ENCODE measurements around the gene NDST1. TPM values are rescaled to one million over a fixed set of nuclear protein-coding genes. Genes with fewer than 3 reads are reported as not detected.

The NDST1 gene
- polyA plus RNA-seq, 1 of the 3 experiments (the other 2 are of a cell fraction): 29.2 TPM

- TF ChIP-seq, protein P1, sequence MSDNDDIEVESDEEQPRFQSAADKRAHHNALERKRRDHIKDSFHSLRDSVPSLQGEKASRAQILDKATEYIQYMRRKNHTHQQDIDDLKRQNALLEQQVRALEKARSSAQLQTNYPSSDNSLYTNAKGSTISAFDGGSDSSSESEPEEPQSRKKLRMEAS (IDR thresholded peaks at IDR 0.05; ENCODE audit: low read depth): no peak
- no peak for TF ChIP-seq EP300 (IDR thresholded peaks at IDR 0.05; ENCODE audit: borderline replicate concordance in 1 of 2, low read depth in 1 of 2, low read length in 1 of 2)
- TF ChIP-seq CTCF (IDR thresholded peaks at IDR 0.05): no peak
- TF ChIP-seq FOXM1 (IDR thresholded peaks at IDR 0.05; ENCODE audit: low read depth): no peak
- TF ChIP-seq ZBTB33 (IDR thresholded peaks at IDR 0.05; ENCODE audit: borderline replicate concordance, low read depth): no peak
- TF ChIP-seq USF1 (IDR thresholded peaks at IDR 0.05; ENCODE audit: borderline replicate concordance, low read depth): no peak
- TF ChIP-seq RAD21 (IDR thresholded peaks at IDR 0.05; ENCODE audit: low read length): no peak
Observed at GRCh38 chr5:150529555-150529954, 21.6 kb downstream of the NDST1 start (continued).

- Histone ChIP-seq H3K9me2 (no peaks in the 10 kb centered on the region), H3K4me1 (ENCODE audit: control insufficient read depth in 1 of 2, insufficient read depth in 2 of 2, low read depth in 1 of 2, low read length in 1 of 2) (no peaks in the 10 kb centered on the region), H4K20me1 (ENCODE audit: insufficient read depth) (peaks cover 33% of the 10 kb centered on the region), H3K9ac (no peak overlapping the region), H3K9me3 (no peaks in the 10 kb centered on the region), H3K27me3 (ENCODE audit: insufficient read depth) (no peaks in the 10 kb centered on the region), H3K27ac (ENCODE audit: low read depth in 2 of 2, low read length in 1 of 2) (no peak overlapping the region), H3K36me3 (replicated peaks in 1 of 2; ENCODE audit: control insufficient read depth in 1 of 2, insufficient read depth in 2 of 2, low read length in 1 of 2) (peaks cover 22 to 38% of the 10 kb centered on the region in 2 experiments), H3K4me2 (no peak overlapping the region), H3K79me2 (ENCODE audit: insufficient read depth) (peaks cover 47% of the 10 kb centered on the region), H3F3A (replicated peaks; ENCODE audit: insufficient read depth) (no peaks in the 10 kb centered on the region), H3K4me3 (ENCODE audit: low read depth in 2 of 2, low read length in 1 of 2) (no peak overlapping the region), H2AFZ (ENCODE audit: low read depth) (no peak overlapping the region)
- ChIA-PET CTCF (interaction anchor here (1.0 to 2.6 kb wide), 5 partner anchors 13 to 138 kb away, joined by 3 to 11 read pairs (median 4); no protein-coding TSS in a partner anchor), POLR2A (no interaction called here)
- TF ChIP-seq NFIC (IDR thresholded peaks at IDR 0.05; ENCODE audit: borderline replicate concordance): no peak
- no peak for TF ChIP-seq FOXJ3 (CRISPR knock-in tag; IDR thresholded peaks at IDR 0.05)
- TF ChIP-seq ZBTB33 (IDR thresholded peaks at IDR 0.05; ENCODE audit: borderline replicate concordance, low read depth): no peak
- no peak for TF ChIP-seq RAD21 (IDR thresholded peaks at IDR 0.05; ENCODE audit: low read length)
- no peak for TF ChIP-seq CTCF (IDR thresholded peaks at IDR 0.05)
- no peak for TF ChIP-seq NRF1 (IDR thresholded peaks at IDR 0.05; ENCODE audit: low read depth, low read length)
- 96% methylated on average over 3 of the region's 3 CpGs for WGBS (ENCODE audit: low lambda C conversion rate)
- no peak for DNase-seq
Observed at GRCh38 chr5:150530423-150530822, 22.5 kb downstream of the NDST1 start.
